H9 (cell line): ENCODE data around the gene KRTAP12-4. TPM values are rescaled to one million over a fixed set of nuclear protein-coding genes. Genes with fewer than 3 reads are reported as not detected.

Source experiments
- DNase-seq: peaks from one replicate; pipeline ENCODE4 v3.0.0-alpha.2; 2017
- H2AFZ ChIP-seq: one replicate; pipeline ENCODE4 v1.6.1; 2013; ENCODE audit warnings: mild to moderate bottlenecking, low read length, control low read depth, moderate library complexity
- H2AK5ac ChIP-seq: 2 replicates; pipeline ENCODE4 v1.6.1; 2013; ENCODE audit warnings: low read length, control low read depth, mixed read lengths; ENCODE audit not compliant: insufficient read length
- H2BK120ac ChIP-seq: one replicate; pipeline ENCODE4 v1.6.1; 2013; ENCODE audit warnings: low read depth, mild to moderate bottlenecking, low read length, control low read depth, inconsistent platforms; ENCODE audit not compliant: poor library complexity, severe bottlenecking
- H2BK12ac ChIP-seq: 2 replicates; pipeline ENCODE4 v1.6.1; 2013; ENCODE audit warnings: low read length, control low read depth, mixed read lengths, low read depth; ENCODE audit not compliant: insufficient read length
- H2BK15ac ChIP-seq: 2 replicates; pipeline ENCODE4 v1.6.1; 2013; ENCODE audit warnings: low read depth, low read length, control low read depth
- H2BK20ac ChIP-seq: one replicate; pipeline ENCODE4 v1.6.1; 2013; ENCODE audit warnings: low read depth, mild to moderate bottlenecking, low read length, control low read depth, inconsistent platforms; ENCODE audit not compliant: poor library complexity, severe bottlenecking
- H2BK5ac ChIP-seq: 2 replicates; pipeline ENCODE4 v1.6.1; 2013; ENCODE audit warnings: low read length, control low read depth, mixed read lengths; ENCODE audit not compliant: insufficient read length
- H3K14ac ChIP-seq: 2 replicates; pipeline ENCODE4 v1.6.1; 2013; ENCODE audit warnings: low read length, control low read depth; ENCODE audit not compliant: insufficient read depth
- H3K18ac ChIP-seq: 2 replicates; pipeline ENCODE4 v1.6.1; 2013; ENCODE audit warnings: low read depth, mild to moderate bottlenecking, mixed read lengths, low read length, control low read depth; ENCODE audit not compliant: insufficient read length
- H3K23ac ChIP-seq: 2 replicates; pipeline ENCODE4 v1.6.1; 2013; ENCODE audit warnings: low read length, control low read depth, mixed read lengths, low read depth; ENCODE audit not compliant: insufficient read length
- H3K23me2 ChIP-seq: 2 replicates; pipeline ENCODE4 v1.6.1; 2013; ENCODE audit warnings: low read depth, mild to moderate bottlenecking, mixed read lengths, low read length, control low read depth; ENCODE audit not compliant: insufficient read length, poor library complexity, severe bottlenecking
- H3K27ac ChIP-seq: 2 replicates; pipeline ENCODE4 v1.5.1; 2013; ENCODE audit warnings: low read length, control low read depth, mixed read lengths, low read depth; ENCODE audit not compliant: insufficient read length
- H3K27me3 ChIP-seq: 2 replicates; pipeline ENCODE4 v1.6.1; 2013; ENCODE audit warnings: low read length, control low read depth, inconsistent platforms; ENCODE audit not compliant: insufficient read depth
- H3K4ac ChIP-seq: 2 replicates; pipeline ENCODE4 v1.6.1; 2013; ENCODE audit warnings: low read depth, mild to moderate bottlenecking, control low read depth, inconsistent platforms, low read length, moderate library complexity
- H3K4me1 ChIP-seq: 2 replicates; pipeline ENCODE4 v1.6.1; 2013; ENCODE audit warnings: low read length, control low read depth, inconsistent platforms; ENCODE audit not compliant: insufficient read depth
- H3K4me2 ChIP-seq: 2 replicates; pipeline ENCODE4 v1.6.1; 2013; ENCODE audit warnings: low read length, control low read depth, mixed read lengths; ENCODE audit not compliant: insufficient read length, insufficient read depth
- H3K56ac ChIP-seq: 2 replicates; pipeline ENCODE4 v1.6.1; 2013; ENCODE audit warnings: low read depth, mild to moderate bottlenecking, mixed read lengths, low read length, control low read depth; ENCODE audit not compliant: insufficient read length
- H3K79me1 ChIP-seq: 2 replicates; pipeline ENCODE4 v1.6.1; 2013; ENCODE audit warnings: low read depth, mild to moderate bottlenecking, moderate library complexity, low read length, control low read depth, inconsistent platforms; ENCODE audit not compliant: insufficient read depth, poor library complexity, severe bottlenecking
- H3K79me2 ChIP-seq: 2 replicates; pipeline ENCODE4 v1.6.1; 2013; ENCODE audit warnings: low read length, control low read depth, inconsistent platforms; ENCODE audit not compliant: insufficient read depth
- H3K9ac ChIP-seq: 2 replicates; pipeline ENCODE4 v1.6.1; 2013; ENCODE audit warnings: low read length, control low read depth, mixed read lengths; ENCODE audit not compliant: insufficient read length; ENCODE audit errors: extremely low read depth
- H3K9me3 ChIP-seq: one replicate; pipeline ENCODE4 v1.6.1; 2013; ENCODE audit warnings: low read depth, low read length, inconsistent platforms; ENCODE audit not compliant: control insufficient read depth
- H3T11ph ChIP-seq: one replicate; pipeline ENCODE4 v1.6.1; 2013; ENCODE audit warnings: mild to moderate bottlenecking, low read length, control low read depth, inconsistent platforms
- H4K20me1 ChIP-seq: one replicate; pipeline ENCODE4 v1.6.1; 2013; ENCODE audit not compliant: control insufficient read depth, insufficient read length, insufficient read depth
- H4K5ac ChIP-seq: 2 replicates; pipeline ENCODE4 v1.6.1; 2013; ENCODE audit warnings: low read depth, mild to moderate bottlenecking, mixed read lengths, low read length, control low read depth; ENCODE audit not compliant: insufficient read length
- H4K8ac ChIP-seq: replicated peaks from 2 replicates; pipeline ENCODE4 v1.6.1; 2013; ENCODE audit warnings: low read length, control low read depth, mixed read lengths, low read depth; ENCODE audit not compliant: insufficient read length
- H4K91ac ChIP-seq: 2 replicates; pipeline ENCODE4 v1.6.1; 2013; ENCODE audit warnings: low read depth, mild to moderate bottlenecking, moderate library complexity, mixed read lengths, low read length, control low read depth; ENCODE audit not compliant: insufficient read length
- H3K27ac Mint-ChIP-seq, 3 experiments: 2 replicates in 2 of 3; 3 replicates in 1 of 3; pipeline ENCODE4 v1.8.0; 2020 to 2021; ENCODE audit warnings: mixed read lengths in 3 of 3, mild to moderate bottlenecking in 1 of 3, moderate library complexity in 1 of 3
- H3K27me3 Mint-ChIP-seq: 2 replicates; pipeline ENCODE4 v1.8.0; 2021; ENCODE audit warnings: low read depth, mild to moderate bottlenecking, moderate library complexity, mixed read lengths
- H3K36me3 Mint-ChIP-seq, 3 experiments: 2 replicates in 2 of 3; 3 replicates in 1 of 3; pipeline ENCODE4 v1.8.0; 2020 to 2021; ENCODE audit warnings: low read depth in 3 of 3, mixed read lengths in 3 of 3; ENCODE audit not compliant: insufficient read depth in 1 of 3
- H3K4me1 Mint-ChIP-seq, 2 experiments: 2 replicates each; pipeline ENCODE4 v1.8.0; 2020; ENCODE audit warnings: mixed read lengths in 2 of 2
- H3K4me3 Mint-ChIP-seq, 2 experiments: 2 replicates in 1 of 2; 3 replicates in 1 of 2; pipeline ENCODE4 v1.8.0; 2020 to 2021; ENCODE audit warnings: mild to moderate bottlenecking in 2 of 2, mixed read lengths in 2 of 2, moderate library complexity in 1 of 2
- H3K9me3 Mint-ChIP-seq, 2 experiments: 2 replicates in 1 of 2; 3 replicates in 1 of 2; pipeline ENCODE4 v1.8.0; 2020; ENCODE audit warnings: mild to moderate bottlenecking in 2 of 2, mixed read lengths in 2 of 2, moderate library complexity in 1 of 2
- WGBS: extraction: QIAGEN DNeasy Blood & Tissue Kit; methylation state at CpG from one replicate; pipeline ENCODE4 v1.1.7; 2013; ENCODE audit warnings: missing lambda C conversion rate, low lambda C conversion rate, mixed read lengths; ENCODE audit not compliant: insufficient read length; ENCODE audit errors: extremely low coverage; 5-methylcytosine and 5-hydroxymethylcytosine counted together
- total RNA-seq: library from RNA; stranded (reverse); gene quantifications from 2 replicates; pipeline ENCODE4 v1.2.1, GENCODE V29; 2021
- TF ChIP-seq, protein P1 (sequence below): fragments of 200-600 bp; sonication (generic); conservative IDR thresholded peaks from 3 replicates; pipeline ENCODE4 v1.8.0; 2021; ENCODE audit warnings: antibody characterized with exemption, mild to moderate bottlenecking

The KRTAP12-4 gene
- total RNA-seq, 1 experiment from 2014 or later = not detected

DNA sequence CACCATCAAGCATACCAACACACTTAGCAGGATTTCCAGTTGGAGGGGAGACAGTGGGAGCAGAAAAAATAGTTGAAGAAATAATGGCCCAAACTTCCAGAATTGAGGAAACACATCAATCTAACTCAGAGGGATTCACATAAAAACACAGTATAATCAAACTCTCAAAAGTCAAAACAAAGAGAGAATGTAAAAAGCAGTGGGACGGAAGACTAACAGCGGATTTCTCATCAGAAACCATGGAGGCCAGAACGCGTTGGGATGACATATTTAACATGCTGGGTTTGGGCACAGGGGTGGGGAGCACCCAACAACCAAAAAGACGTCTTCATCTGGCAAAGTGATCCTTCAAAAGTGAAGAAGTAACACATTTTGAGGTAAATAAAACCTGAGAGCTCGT lies 34.6 kb downstream of the KRTAP12-4 start:
- H4K20me1 ChIP-seq = no peaks in the 10 kb centered on the region
- no peak overlapping the region for H3K56ac ChIP-seq
- peaks cover 4% of the 10 kb centered on the region for H3K27me3 Mint-ChIP-seq
- no peak overlapping the region for H4K8ac ChIP-seq
- no peak overlapping the region for H2BK12ac ChIP-seq
- H2AK5ac ChIP-seq = no peak overlapping the region
- no peak overlapping the region for H3K27ac Mint-ChIP-seq
- H3K9me3 Mint-ChIP-seq = peaks cover 47 to 52% of the 10 kb centered on the region in 2 experiments
- no peak for DNase-seq
- H3K4me3 Mint-ChIP-seq = no peak overlapping the region
- no peaks in the 10 kb centered on the region for H3K23me2 ChIP-seq
- no peak overlapping the region for H2AFZ ChIP-seq
- no peak overlapping the region for H3K27ac ChIP-seq
- H3K79me2 ChIP-seq = no peaks in the 10 kb centered on the region
- no peak overlapping the region for H3K9ac ChIP-seq
- H2BK5ac ChIP-seq = no peak overlapping the region
- TF ChIP-seq, protein P1, sequence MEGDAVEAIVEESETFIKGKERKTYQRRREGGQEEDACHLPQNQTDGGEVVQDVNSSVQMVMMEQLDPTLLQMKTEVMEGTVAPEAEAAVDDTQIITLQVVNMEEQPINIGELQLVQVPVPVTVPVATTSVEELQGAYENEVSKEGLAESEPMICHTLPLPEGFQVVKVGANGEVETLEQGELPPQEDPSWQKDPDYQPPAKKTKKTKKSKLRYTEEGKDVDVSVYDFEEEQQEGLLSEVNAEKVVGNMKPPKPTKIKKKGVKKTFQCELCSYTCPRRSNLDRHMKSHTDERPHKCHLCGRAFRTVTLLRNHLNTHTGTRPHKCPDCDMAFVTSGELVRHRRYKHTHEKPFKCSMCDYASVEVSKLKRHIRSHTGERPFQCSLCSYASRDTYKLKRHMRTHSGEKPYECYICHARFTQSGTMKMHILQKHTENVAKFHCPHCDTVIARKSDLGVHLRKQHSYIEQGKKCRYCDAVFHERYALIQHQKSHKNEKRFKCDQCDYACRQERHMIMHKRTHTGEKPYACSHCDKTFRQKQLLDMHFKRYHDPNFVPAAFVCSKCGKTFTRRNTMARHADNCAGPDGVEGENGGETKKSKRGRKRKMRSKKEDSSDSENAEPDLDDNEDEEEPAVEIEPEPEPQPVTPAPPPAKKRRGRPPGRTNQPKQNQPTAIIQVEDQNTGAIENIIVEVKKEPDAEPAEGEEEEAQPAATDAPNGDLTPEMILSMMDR = no peak
- H2BK20ac ChIP-seq = no peak overlapping the region
- no peak overlapping the region for H3K18ac ChIP-seq
- peaks cover 24 to 27% of the 10 kb centered on the region in 2 experiments for H3K4me1 Mint-ChIP-seq
- no peak overlapping the region for H4K5ac ChIP-seq
- no CpG with 5 or more reads among the region's 6 CpGs for WGBS
- H3K14ac ChIP-seq = no peak overlapping the region
- H3T11ph ChIP-seq = no peak overlapping the region
- no peaks in the 10 kb centered on the region for H3K4me1 ChIP-seq
- no peak overlapping the region for H2BK15ac ChIP-seq
- no peak overlapping the region for H3K23ac ChIP-seq
- H3K4me2 ChIP-seq = no peak overlapping the region
- H3K79me1 ChIP-seq = no peaks in the 10 kb centered on the region
- H3K27me3 ChIP-seq = no peaks in the 10 kb centered on the region
- H3K4ac ChIP-seq = no peak overlapping the region
- no peak overlapping the region for H2BK120ac ChIP-seq
- peaks cover 12 to 44% (median 30%) of the 10 kb centered on the region in 3 experiments for H3K36me3 Mint-ChIP-seq
- peaks cover 4% of the 10 kb centered on the region for H3K9me3 ChIP-seq
- H4K91ac ChIP-seq = no peak overlapping the region
